Measurements from ENCODE around the gene CLCN7. TPM values are rescaled to one million over a fixed set of nuclear protein-coding genes. Genes with fewer than 3 reads are reported as not detected.

The CLCN7 gene
- total and polyA plus RNA-seq, 9 of the 15 experiments (the other 6 are each of a cell fraction or from before 2014, with no cell fraction given) = 0.06 to 126 (median 18.7) TPM

- no peak for TF ChIP-seq MLX (CRISPR knock-in tag; conservative IDR thresholded peaks at IDR 0.05)
- TF ChIP-seq HNRNPL (IDR thresholded peaks at IDR 0.05; ENCODE audit: low read depth, low read length) = no peak
- no peak for TF ChIP-seq WHSC1 (IDR thresholded peaks at IDR 0.05; ENCODE audit: low read length)
- TF ChIP-seq SRSF7 (optimal IDR thresholded peaks at IDR 0.05; ENCODE audit: low read depth, low read length) = no peak
- TF ChIP-seq NONO (IDR thresholded peaks at IDR 0.05; ENCODE audit: low read depth in 2 of 2, low read length in 1 of 2) = 0 out of 4 replicates have a peak, but pooled peaks of 1 of the 2 experiments have one; percentile 59
- TF ChIP-seq RERE (CRISPR knock-in tag; IDR thresholded peaks at IDR 0.05; ENCODE audit: borderline replicate concordance) = no peak
- no peak for TF ChIP-seq NR2F6 (CRISPR knock-in tag; IDR thresholded peaks at IDR 0.05)
- no peak for TF ChIP-seq DACH1 (IDR thresholded peaks at IDR 0.05; ENCODE audit: partially characterized antibody)
- no peak for TF ChIP-seq ZNF398 (CRISPR knock-in tag; IDR thresholded peaks at IDR 0.05)
- TF ChIP-seq PCBP1 (IDR thresholded peaks at IDR 0.05; ENCODE audit: low read depth, low read length, poor library complexity, severe bottlenecking) = no peak
- no peak for TF ChIP-seq NCOA4 (IDR thresholded peaks at IDR 0.05; ENCODE audit: partially characterized antibody)
- TF ChIP-seq ZNF766 (CRISPR knock-in tag; conservative IDR thresholded peaks at IDR 0.05) = no peak
- no peak for TF ChIP-seq ZNF140 (CRISPR knock-in tag; IDR thresholded peaks at IDR 0.05)
- 0 out of 2 replicates have a peak, but pooled peaks have one; percentile 60 for TF ChIP-seq ERF (CRISPR knock-in tag; IDR thresholded peaks at IDR 0.05)
- TF ChIP-seq GTF2B (IDR thresholded peaks at IDR 0.05; ENCODE audit: extremely low read depth, insufficient read length) = no peak
- TF ChIP-seq ZBTB8A (IDR thresholded peaks at IDR 0.05; ENCODE audit: partially characterized antibody) = no peak
- 0 out of 2 replicates have a peak, but pooled peaks have one; percentile 37 for TF ChIP-seq JUNB (CRISPR knock-in tag; conservative IDR thresholded peaks at IDR 0.05)
- TF ChIP-seq MAFG (tag; conservative IDR thresholded peaks at IDR 0.05) = no peak
These were observed 60.9 kb downstream of the CLCN7 start (continued) for GRCh38 chr16:1413684-1414531.

Data from K562 (cell line).